Measurements from ENCODE around the gene IQCH. TPM values are rescaled to one million over a fixed set of nuclear protein-coding genes. Genes with fewer than 3 reads are reported as not detected.

The IQCH gene
- total RNA-seq, 4 donors from 2014 or later = 0.40 to 5.2 (median 1.9) TPM

DNA sequence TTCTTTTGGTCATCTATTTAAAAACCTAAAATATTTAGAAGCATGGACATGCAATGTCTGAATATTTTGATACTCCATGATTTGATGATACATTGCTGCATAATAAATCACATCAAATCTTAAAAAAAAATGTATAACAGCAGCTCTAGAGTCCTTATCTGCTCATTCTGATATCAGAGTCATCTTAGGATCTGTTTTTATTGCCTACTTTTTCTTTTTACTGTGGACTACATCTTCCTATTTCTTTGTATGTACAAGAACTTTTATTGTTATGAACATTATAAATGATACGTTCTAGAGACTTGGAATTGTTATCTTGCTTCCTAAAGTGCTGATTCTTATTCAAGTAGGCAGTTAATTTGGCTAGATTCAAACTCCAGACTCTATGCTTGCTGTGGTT lies 72.7 kb downstream of the IQCH start:
- 55 to 58% methylated on average over 1 of the region's 1 CpG for WGBS, 2 donors (ENCODE audit: low coverage in 1 of 2)
- in situ Hi-C loops (cut with MboI; ENCODE audit: low pct_ligation_motif_present in 1 of 4, low pct_unique_long_range_greater_than_20kb in 1 of 4, low sequenced_read_pairs in 3 of 4) = no loop called here
- no peak for DNase-seq

DNA sequence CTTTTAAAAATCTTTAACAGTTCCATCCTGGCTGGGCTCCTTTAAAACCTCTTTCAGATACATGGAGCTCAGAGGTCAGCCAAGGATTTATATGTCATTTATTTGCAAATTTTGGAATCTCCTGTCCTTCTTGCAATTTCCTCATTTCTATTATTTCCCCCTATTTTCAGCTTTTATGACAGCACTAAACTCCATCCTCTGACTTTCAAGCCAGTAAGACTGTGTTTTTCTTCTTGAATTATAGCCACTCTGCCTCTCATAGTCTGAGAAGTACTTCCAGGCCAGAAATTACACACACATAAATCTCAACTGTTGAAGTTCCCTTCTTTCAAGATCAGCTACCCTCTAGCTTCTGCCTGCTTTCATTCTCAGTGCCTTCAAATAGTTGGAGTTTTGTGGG lies 73.2 kb downstream of the IQCH start:
- H3K9me3 ChIP-seq = peaks cover 0 to 8% of the 10 kb centered on the region in 2 donors
- in situ Hi-C loops (cut with MboI; ENCODE audit: low pct_ligation_motif_present in 1 of 4, low pct_unique_long_range_greater_than_20kb in 1 of 4, low sequenced_read_pairs in 3 of 4) = no loop called here
- no peaks in the 10 kb centered on the region for H3K4me1 ChIP-seq
- TF ChIP-seq, protein P1, sequence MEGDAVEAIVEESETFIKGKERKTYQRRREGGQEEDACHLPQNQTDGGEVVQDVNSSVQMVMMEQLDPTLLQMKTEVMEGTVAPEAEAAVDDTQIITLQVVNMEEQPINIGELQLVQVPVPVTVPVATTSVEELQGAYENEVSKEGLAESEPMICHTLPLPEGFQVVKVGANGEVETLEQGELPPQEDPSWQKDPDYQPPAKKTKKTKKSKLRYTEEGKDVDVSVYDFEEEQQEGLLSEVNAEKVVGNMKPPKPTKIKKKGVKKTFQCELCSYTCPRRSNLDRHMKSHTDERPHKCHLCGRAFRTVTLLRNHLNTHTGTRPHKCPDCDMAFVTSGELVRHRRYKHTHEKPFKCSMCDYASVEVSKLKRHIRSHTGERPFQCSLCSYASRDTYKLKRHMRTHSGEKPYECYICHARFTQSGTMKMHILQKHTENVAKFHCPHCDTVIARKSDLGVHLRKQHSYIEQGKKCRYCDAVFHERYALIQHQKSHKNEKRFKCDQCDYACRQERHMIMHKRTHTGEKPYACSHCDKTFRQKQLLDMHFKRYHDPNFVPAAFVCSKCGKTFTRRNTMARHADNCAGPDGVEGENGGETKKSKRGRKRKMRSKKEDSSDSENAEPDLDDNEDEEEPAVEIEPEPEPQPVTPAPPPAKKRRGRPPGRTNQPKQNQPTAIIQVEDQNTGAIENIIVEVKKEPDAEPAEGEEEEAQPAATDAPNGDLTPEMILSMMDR (IDR thresholded peaks at IDR 0.05) = no peak
- TF ChIP-seq EP300 (IDR thresholded peaks at IDR 0.05; ENCODE audit: low read depth) (no peak), POLR2AphosphoS5 (IDR thresholded peaks at IDR 0.05) (no peak), POLR2A (IDR thresholded peaks at IDR 0.05) (no peak)
- H3K36me3 ChIP-seq = no peaks in the 10 kb centered on the region
- intact Hi-C loops (cut with DNase I; ENCODE audit: low total_unique reads) = no loop called here
- no peaks in the 10 kb centered on the region for H3K27me3 ChIP-seq
- H3K27ac ChIP-seq = no peak overlapping the region
- no peak for DNase-seq
- H3K4me3 ChIP-seq = no peak overlapping the region

More for the DNA sequence above, 72.7 kb downstream of the IQCH start:
- Histone ChIP-seq H3K4me1 (no peaks in the 10 kb centered on the region), H3K4me3 (no peak overlapping the region), H3K9me3 (peaks cover 0 to 8% of the 10 kb centered on the region in 2 donors), H3K36me3 (no peaks in the 10 kb centered on the region), H3K27ac (no peak overlapping the region), H3K27me3 (no peaks in the 10 kb centered on the region)
- no peak for TF ChIP-seq EP300 (IDR thresholded peaks at IDR 0.05; ENCODE audit: low read depth)
- TF ChIP-seq POLR2A (IDR thresholded peaks at IDR 0.05) = no peak
- TF ChIP-seq POLR2AphosphoS5 (IDR thresholded peaks at IDR 0.05) = no peak
- TF ChIP-seq, protein P1 (IDR thresholded peaks at IDR 0.05) = no peak
- intact Hi-C loops (cut with DNase I; ENCODE audit: low total_unique reads) = no loop called here

DNA sequence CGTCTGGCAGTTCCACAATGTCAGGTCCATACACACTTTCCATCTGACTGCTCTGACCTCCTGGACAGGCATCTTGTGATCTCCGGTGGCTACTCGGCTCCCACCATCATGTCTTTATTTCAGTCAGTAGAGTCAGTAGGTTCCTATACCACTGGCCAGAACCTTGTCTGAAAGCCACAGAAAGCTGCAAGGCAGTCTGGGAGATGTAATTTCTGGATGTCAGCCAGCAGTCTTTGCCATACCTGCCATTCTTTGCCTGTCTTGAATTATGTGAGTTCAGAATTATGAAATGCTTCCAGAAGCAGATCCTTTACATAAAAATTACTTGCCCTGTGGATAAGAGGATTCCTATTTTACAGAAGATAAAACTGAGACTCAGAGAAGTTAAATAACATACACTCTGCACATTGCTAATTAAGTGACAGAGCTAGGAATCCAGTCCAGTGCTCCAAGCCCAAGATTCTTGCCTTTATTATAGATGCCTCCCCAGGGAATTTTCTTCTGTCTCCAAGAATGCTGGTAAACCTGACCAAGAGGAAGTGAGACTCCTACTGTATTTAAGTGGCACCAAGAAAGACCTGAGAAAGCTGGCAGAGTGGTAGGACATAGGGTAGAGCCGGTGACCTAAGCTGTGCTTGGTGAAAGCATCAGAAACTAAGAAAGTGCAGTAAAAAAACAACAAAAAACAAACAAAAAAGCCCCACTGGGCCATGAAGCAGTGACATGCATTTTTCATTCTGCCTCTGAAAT lies 75.6 kb downstream of the IQCH start:
- TF ChIP-seq, protein P1 (IDR thresholded peaks at IDR 0.05) = no peak
- TF ChIP-seq EP300 (IDR thresholded peaks at IDR 0.05; ENCODE audit: low read depth) = no peak
- no peak for TF ChIP-seq POLR2AphosphoS5 (IDR thresholded peaks at IDR 0.05)
- TF ChIP-seq POLR2A (IDR thresholded peaks at IDR 0.05) = no peak
- Histone ChIP-seq H3K36me3 (no peaks in the 10 kb centered on the region), H3K27me3 (no peaks in the 10 kb centered on the region), H3K4me1 (no peaks in the 10 kb centered on the region), H3K27ac (no peak overlapping the region), H3K9me3 (peaks cover 0 to 8% of the 10 kb centered on the region in 2 donors), H3K4me3 (no peak overlapping the region)
- intact Hi-C loops (cut with DNase I; ENCODE audit: low total_unique reads) (no loop called here), in situ Hi-C loops (cut with MboI; ENCODE audit: low pct_ligation_motif_present in 1 of 4, low pct_unique_long_range_greater_than_20kb in 1 of 4, low sequenced_read_pairs in 3 of 4) (no loop called here)
- no peak for DNase-seq
- WGBS, 2 donors (ENCODE audit: low coverage in 1 of 2) = 54 to 92% methylated on average over 2 to 4 of the region's 4 CpGs

DNA sequence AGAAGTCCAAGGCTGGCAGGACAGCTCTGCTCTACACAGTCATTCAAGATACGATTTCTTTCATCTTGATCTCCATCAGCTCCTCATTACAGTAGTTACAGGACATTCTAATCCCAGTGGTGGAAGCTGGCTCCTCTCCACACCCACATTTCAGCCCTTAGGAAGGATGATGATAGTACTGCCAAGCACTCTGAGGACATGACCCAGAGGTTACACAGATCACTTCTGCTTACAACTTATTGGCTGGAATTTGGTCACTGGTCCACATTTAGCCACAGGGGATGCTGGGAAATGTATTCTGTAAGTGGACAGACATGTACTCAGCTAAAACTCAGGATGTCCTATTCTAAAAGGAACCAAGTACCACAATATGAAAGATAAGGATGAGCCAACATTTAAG lies 77.1 kb downstream of the IQCH start:
- no peaks in the 10 kb centered on the region for H3K27me3 ChIP-seq
- intact Hi-C loops (cut with DNase I; ENCODE audit: low total_unique reads) (no loop called here), in situ Hi-C loops (cut with MboI; ENCODE audit: low pct_ligation_motif_present in 1 of 4, low pct_unique_long_range_greater_than_20kb in 1 of 4, low sequenced_read_pairs in 3 of 4) (no loop called here)
- WGBS, 2 donors (ENCODE audit: low coverage in 1 of 2) = 65 to 88% methylated on average over 1 of the region's 1 CpG
- H3K27ac ChIP-seq = no peak overlapping the region
- TF ChIP-seq POLR2A (IDR thresholded peaks at IDR 0.05) = no peak
- TF ChIP-seq, protein P1 (IDR thresholded peaks at IDR 0.05) = no peak
- TF ChIP-seq POLR2AphosphoS5 (IDR thresholded peaks at IDR 0.05) = no peak
- TF ChIP-seq EP300 (IDR thresholded peaks at IDR 0.05; ENCODE audit: low read depth) = no peak
- no peaks in the 10 kb centered on the region for H3K36me3 ChIP-seq
- H3K9me3 ChIP-seq = peaks cover 0 to 8% of the 10 kb centered on the region in 2 donors
- H3K4me3 ChIP-seq = no peak overlapping the region
- no peak for DNase-seq
- no peaks in the 10 kb centered on the region for H3K4me1 ChIP-seq

All from transverse colon (tissue), 4 donors.